Spleen (tissue), 7 donors: ENCODE results near the gene RAI2.

ENCODE experiments used
- POLR2A ChIP-seq, 3 donors: fragments of 450-650 bp; IDR thresholded peaks; one replicate each; pipeline ENCODE4 v1.5.1; 2017; ENCODE audit warnings: antibody characterized with exemption in 3 of 3, mild to moderate bottlenecking in 1 of 3
- POLR2AphosphoS5 ChIP-seq, 3 donors: sonication (generic); formaldehyde crosslinking; IDR thresholded peaks; one replicate each; pipeline ENCODE4 v1.5.1; 2017; ENCODE audit warnings: antibody characterized with exemption in 3 of 3
- TF ChIP-seq, protein P1 (sequence below), 11 experiments: fragments of 200-600 bp in 7 of 11; fragments of 450-650 bp in 4 of 11; sonication (generic) in 4 of 11; IDR thresholded peaks in 8 of 11; conservative IDR thresholded peaks in 3 of 11; 1 replicate in 7 of 11; 2 replicates in 4 of 11; pipeline versions ENCODE4 v1.4.0 to v1.8.0; 2016 to 2021; ENCODE audit warnings: antibody characterized with exemption in 11 of 11, inconsistent platforms in 4 of 11, mild to moderate bottlenecking in 1 of 11
- donor health status: DM: no; HTN: no; CAD: no; lungs with moderate emphysema.
- donor health status: DM: no; HTN: no; CAD: no.
- donor health status: DM: no; HTN: no; CAD: no.

DNA sequence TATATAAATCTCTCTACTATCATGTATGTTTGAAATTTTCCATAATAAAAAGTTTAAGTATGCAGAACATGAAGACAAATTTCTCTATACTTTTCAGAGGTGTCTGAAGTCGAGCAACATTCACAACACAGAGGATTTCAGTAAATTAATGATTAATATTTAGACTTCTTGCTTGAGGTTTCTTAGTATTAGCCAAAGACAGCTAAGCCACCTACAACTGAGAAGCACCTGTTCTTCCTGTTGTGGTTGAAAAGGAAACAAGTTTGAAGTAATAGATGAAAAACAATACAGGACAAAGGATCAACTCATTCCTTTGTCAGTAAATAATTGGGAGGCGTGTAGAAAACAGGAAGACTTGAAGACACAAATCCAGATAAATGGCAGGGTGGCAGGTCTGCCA, 102.7 kb downstream of the RAI2 start:
- TF ChIP-seq, protein P1, sequence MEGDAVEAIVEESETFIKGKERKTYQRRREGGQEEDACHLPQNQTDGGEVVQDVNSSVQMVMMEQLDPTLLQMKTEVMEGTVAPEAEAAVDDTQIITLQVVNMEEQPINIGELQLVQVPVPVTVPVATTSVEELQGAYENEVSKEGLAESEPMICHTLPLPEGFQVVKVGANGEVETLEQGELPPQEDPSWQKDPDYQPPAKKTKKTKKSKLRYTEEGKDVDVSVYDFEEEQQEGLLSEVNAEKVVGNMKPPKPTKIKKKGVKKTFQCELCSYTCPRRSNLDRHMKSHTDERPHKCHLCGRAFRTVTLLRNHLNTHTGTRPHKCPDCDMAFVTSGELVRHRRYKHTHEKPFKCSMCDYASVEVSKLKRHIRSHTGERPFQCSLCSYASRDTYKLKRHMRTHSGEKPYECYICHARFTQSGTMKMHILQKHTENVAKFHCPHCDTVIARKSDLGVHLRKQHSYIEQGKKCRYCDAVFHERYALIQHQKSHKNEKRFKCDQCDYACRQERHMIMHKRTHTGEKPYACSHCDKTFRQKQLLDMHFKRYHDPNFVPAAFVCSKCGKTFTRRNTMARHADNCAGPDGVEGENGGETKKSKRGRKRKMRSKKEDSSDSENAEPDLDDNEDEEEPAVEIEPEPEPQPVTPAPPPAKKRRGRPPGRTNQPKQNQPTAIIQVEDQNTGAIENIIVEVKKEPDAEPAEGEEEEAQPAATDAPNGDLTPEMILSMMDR (IDR thresholded peaks at IDR 0.05 in 8 of 11, conservative IDR thresholded peaks at IDR 0.05 in 3 of 11) = no peak
- no peak for TF ChIP-seq POLR2A (IDR thresholded peaks at IDR 0.05)
- no peak for TF ChIP-seq POLR2AphosphoS5 (IDR thresholded peaks at IDR 0.05)
